Muscle layer of colon (tissue), 2 donors: Measurements from ENCODE around the gene ZNF584.

Source experiments
- H3K27ac ChIP-seq: one replicate; pipeline ENCODE4 v1.7.0; 2013; ENCODE audit warnings: low read depth, mild to moderate bottlenecking, low read length, moderate library complexity
- H3K27me3 ChIP-seq, 2 donors: one replicate each; pipeline ENCODE4 v1.7.0; 2013; ENCODE audit warnings: low read length in 2 of 2, mild to moderate bottlenecking in 2 of 2; ENCODE audit not compliant: insufficient read depth in 2 of 2, control insufficient read depth in 1 of 2
- H3K36me3 ChIP-seq: one replicate; pipeline ENCODE4 v1.7.0; 2013; ENCODE audit warnings: mild to moderate bottlenecking, low read length; ENCODE audit not compliant: insufficient read depth
- H3K4me1 ChIP-seq: one replicate; pipeline ENCODE4 v1.7.0; 2013; ENCODE audit warnings: mild to moderate bottlenecking, low read length; ENCODE audit not compliant: insufficient read depth
- H3K4me3 ChIP-seq, 2 donors: one replicate each; pipeline ENCODE4 v1.7.0; 2013; ENCODE audit warnings: low read length in 2 of 2, low read depth in 1 of 2, mild to moderate bottlenecking in 1 of 2, moderate library complexity in 1 of 2
- H3K9ac ChIP-seq: one replicate; pipeline ENCODE4 v1.7.0; 2013; ENCODE audit warnings: low read length
- H3K9me3 ChIP-seq: one replicate; pipeline ENCODE4 v1.7.0; 2013; ENCODE audit warnings: mild to moderate bottlenecking, low read length
- donor health status: abdominal sarcoma.
- donor health status: Adenocarcinoma of cecum.

ZNF584 gene

DNA sequence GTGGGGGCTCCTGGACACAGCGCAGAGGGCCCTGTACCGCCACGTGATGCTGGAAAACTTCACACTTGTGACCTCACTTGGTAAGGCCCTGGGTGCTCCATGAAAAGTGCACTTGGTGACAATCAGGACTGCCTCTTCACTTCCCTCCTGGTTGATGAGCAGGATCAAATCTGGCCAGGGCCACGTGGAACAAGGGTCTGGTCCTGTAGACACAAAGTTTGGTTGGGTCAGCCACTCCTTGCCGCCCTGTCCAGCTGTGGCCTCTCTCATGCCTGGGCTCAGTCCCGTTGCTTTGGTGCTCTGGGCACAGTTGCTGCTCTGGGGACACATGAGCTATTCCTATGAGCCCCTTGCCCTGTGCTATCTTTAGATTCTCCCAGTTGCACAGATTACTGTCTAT is 45.3 kb downstream of the ZNF584 start:
- no peak overlapping the region for H3K4me3 ChIP-seq
- H3K9me3 ChIP-seq: no peaks in the 10 kb centered on the region
- no peak overlapping the region for H3K27ac ChIP-seq
- H3K4me1 ChIP-seq: peaks cover 7% of the 10 kb centered on the region
- no peak overlapping the region for H3K9ac ChIP-seq
- peaks cover 20% of the 10 kb centered on the region for H3K36me3 ChIP-seq
- H3K27me3 ChIP-seq: no peaks in the 10 kb centered on the region

DNA sequence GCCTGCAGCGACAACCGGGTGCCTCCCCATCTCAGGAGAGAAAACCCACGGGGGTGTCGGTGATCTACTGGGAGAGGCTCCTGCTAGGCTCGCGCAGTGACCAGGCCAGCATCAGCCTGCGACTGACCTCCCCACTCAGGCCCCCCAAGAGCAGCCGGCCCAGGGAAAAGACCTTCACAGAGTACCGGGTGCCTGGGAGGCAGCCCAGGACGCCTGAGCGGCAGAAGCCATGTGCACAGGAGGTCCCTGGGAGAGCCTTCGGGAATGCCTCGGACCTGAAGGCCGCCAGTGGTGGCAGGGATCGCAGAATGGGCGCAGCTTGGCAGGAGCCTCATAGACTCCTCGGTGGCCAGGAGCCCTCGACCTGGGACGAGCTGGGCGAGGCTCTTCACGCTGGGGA is 46.9 kb downstream of the ZNF584 start:
- Histone ChIP-seq H3K4me1 (peaks cover 7% of the 10 kb centered on the region), H3K9ac (no peak overlapping the region), H3K9me3 (no peaks in the 10 kb centered on the region), H3K4me3 (no peak overlapping the region), H3K27ac (no peak overlapping the region), H3K36me3 (peaks cover 25% of the 10 kb centered on the region), H3K27me3 (no peaks in the 10 kb centered on the region)

DNA sequence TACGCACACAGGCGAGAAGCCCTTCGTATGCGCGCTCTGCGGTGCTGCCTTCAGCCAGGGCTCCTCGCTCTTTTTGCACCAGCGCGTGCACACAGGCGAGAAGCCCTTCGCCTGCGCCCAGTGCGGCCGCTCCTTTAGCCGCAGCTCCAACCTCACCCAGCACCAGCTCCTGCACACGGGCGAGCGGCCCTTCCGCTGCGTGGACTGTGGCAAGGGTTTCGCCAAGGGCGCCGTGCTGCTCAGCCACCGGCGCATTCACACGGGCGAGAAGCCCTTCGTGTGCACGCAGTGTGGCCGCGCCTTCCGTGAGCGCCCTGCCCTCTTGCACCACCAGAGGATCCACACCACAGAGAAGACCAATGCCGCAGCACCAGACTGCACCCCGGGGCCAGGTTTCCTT is 47.7 kb downstream of the ZNF584 start:
- Histone ChIP-seq H3K9ac (no peak overlapping the region), H3K27ac (no peak overlapping the region), H3K27me3 (no peaks in the 10 kb centered on the region), H3K36me3 (peaks cover 25% of the 10 kb centered on the region), H3K9me3 (no peaks in the 10 kb centered on the region), H3K4me1 (peaks cover under 1% of the 10 kb centered on the region), H3K4me3 (no peak overlapping the region)

DNA sequence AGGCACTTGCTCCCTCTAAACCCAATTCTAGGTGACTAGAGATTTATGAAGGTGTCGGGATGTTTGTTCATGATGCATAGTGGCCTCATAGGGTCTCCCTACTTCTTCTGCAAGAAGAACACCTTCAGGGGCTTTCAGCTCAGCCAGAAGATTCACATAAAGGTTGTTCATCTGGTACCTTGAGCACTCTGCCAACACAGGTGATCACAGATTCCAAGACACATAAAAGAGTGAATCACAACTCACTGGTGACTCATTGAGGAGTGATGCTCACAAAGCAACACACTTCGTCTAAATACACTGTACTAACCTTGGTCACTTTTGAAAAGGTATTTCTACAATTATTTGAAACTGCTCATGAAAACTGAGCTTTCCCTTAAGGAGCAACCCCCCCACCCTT is 51.6 kb downstream of the ZNF584 start:
- Histone ChIP-seq H3K27ac (no peak overlapping the region), H3K27me3 (no peaks in the 10 kb centered on the region), H3K4me1 (no peaks in the 10 kb centered on the region), H3K4me3 (no peak overlapping the region), H3K36me3 (peaks cover 15% of the 10 kb centered on the region), H3K9ac (no peak overlapping the region), H3K9me3 (no peaks in the 10 kb centered on the region)

DNA sequence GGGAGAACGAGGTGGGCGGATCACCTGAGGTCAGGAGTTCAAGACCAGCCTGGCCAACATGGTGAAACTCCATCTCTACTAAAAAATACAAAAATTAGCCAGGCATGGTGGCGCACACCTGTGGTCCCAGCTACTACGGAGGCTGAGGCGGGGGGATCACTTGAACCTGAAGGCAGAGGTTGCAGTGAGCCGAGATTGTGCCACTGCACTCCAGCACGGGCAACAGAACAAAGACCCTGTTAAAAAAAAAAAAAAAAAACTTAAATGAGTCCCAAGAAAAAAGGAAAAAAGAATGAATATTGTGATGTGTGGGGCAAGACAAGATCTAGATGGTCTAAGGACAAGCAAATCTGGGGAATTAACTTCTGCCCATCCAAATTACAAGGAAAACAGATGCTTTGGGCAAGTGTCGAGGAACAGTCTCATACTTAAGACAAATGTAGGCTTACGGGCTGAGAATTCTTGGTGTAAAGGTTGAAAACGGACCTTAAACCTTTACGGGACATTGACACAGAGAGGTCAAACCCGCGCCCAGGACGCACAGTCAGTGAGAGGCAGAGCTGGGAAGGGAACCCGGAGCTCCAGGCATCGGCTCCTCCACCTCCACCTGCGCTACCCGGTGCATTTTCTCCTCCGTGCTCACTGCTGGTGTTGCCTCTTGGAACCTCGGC is 57.8 kb downstream of the ZNF584 start:
- peaks cover 11% of the 10 kb centered on the region for H3K36me3 ChIP-seq
- H3K4me1 ChIP-seq: peaks cover 15% of the 10 kb centered on the region
- H3K4me3 ChIP-seq: peak overlapping the region; percentile 45 to 70
- no peak overlapping the region for H3K9ac ChIP-seq
- no peak overlapping the region for H3K27ac ChIP-seq
- no peaks in the 10 kb centered on the region for H3K27me3 ChIP-seq
- no peaks in the 10 kb centered on the region for H3K9me3 ChIP-seq

DNA sequence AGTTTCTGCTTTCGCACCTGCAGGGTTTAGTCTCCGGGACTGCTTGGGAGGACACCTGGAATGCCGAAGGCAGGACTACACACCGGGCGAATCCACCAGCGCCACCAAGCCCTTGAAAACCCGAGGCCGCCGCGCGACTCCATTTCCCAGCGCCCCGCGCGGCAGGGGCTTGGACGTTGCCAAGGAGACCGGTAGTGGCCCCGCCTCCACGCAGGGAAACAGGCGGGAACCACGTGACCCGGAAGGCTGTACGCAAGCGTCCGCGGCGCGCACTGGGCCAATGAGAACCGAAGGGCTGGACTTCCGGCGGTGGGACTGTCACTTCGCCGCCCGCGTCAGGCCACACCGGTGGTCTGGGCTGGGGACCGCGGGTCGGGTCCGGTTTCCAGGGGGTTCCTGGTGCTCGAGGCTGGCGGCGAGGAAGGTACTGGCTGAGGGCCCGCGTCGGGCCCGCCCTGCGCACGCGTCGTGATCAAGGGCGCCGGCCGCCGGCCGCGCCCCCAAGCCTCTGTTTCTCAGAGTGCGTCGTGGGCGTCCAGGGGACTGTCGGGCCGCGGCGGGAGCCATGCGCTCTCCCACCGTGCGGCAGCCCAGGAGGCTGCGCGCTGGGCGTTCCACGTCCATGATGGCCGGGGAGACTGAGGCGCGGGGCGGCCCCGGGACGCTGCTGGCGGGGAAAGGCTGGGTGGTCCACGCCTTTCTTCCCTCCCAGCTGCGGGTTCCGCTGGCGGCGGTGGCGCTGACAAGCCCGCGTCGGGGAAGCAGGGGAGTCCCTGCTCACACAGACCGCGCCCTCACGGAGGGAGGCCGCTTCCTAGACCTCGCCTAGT is 58.5 kb downstream of the ZNF584 start, which contains the start of gene ZNF324:
Gene ZNF324 (plus strand): TSS at position 321 of the 830 bp plus-strand sequence. CDS start 2,106 bp downstream, outside the sequence.
- H3K9ac ChIP-seq: peak within 1 kb of the TSS; percentile 33
- no peaks in the 10 kb centered on the region for H3K9me3 ChIP-seq
- no peaks in the 10 kb centered on the region for H3K27me3 ChIP-seq
- H3K4me3 ChIP-seq: peak within 1 kb of the TSS; percentile 70 to 81
- H3K36me3 ChIP-seq: peaks cover 14% of the 10 kb centered on the region
- H3K27ac ChIP-seq: peak within 1 kb of the TSS; percentile 84
- H3K4me1 ChIP-seq: peaks cover 15% of the 10 kb centered on the region
